SJSA1 (cell line): ENCODE measurements around the gene FBXO31. TPM values are rescaled to one million over a fixed set of nuclear protein-coding genes. Genes with fewer than 3 reads are reported as not detected.

Experiments used
- DNase-seq, 2 experiments: peaks; one replicate each; pipeline ENCODE4 v3.0.0-alpha.2; 2015 to 2020; ENCODE audit warnings: low spot score in 2 of 2, low read depth in 1 of 2
- H3K27ac ChIP-seq: fragments of 250-450 bp; sonication (Bioruptor Pico); 2 replicates; pipeline ENCODE4 v1.5.1; 2020; ENCODE audit warnings: mild to moderate bottlenecking, moderate library complexity
- H3K27me3 ChIP-seq: fragments of 250-450 bp; sonication (Bioruptor Pico); replicated peaks from 2 replicates; pipeline ENCODE4 v1.5.1; 2020; ENCODE audit warnings: mild to moderate bottlenecking, moderate library complexity
- H3K36me3 ChIP-seq: fragments of 250-450 bp; sonication (Bioruptor Pico); 2 replicates; pipeline ENCODE4 v1.5.1; 2020; ENCODE audit warnings: mild to moderate bottlenecking
- H3K4me1 ChIP-seq: fragments of 250-450 bp; sonication (Bioruptor Pico); replicated peaks from 2 replicates; pipeline ENCODE4 v1.6.1; 2021; ENCODE audit warnings: mild to moderate bottlenecking
- H3K4me3 ChIP-seq: fragments of 250-450 bp; sonication (Bioruptor Pico); 2 replicates; pipeline ENCODE4 v1.5.1; 2020; ENCODE audit warnings: mild to moderate bottlenecking
- H3K9me3 ChIP-seq: fragments of 250-450 bp; sonication (Bioruptor Pico); replicated peaks from 2 replicates; pipeline ENCODE4 v1.5.1; 2020; ENCODE audit warnings: mild to moderate bottlenecking
- total RNA-seq: library from RNA; depleted of rRNA; stranded (reverse); fragments of >200 nt; shearing (Covaris generic); gene quantifications from 2 replicates; pipeline ENCODE4 v1.2.3, GENCODE V29; 2014

Gene FBXO31
- total RNA-seq, 1 experiment from 2014 or later, result 26.2 TPM

GRCh38 chr16:87333581-87334331 is 49.8 kb downstream of the FBXO31 start:
- Histone ChIP-seq H3K27ac (no peak overlapping the region), H3K9me3 (no peaks in the 10 kb centered on the region), H3K4me1 (peaks cover 57% of the 10 kb centered on the region), H3K27me3 (no peaks in the 10 kb centered on the region), H3K36me3 (peaks cover 77% of the 10 kb centered on the region), H3K4me3 (no peak overlapping the region)
- DNase-seq, result no peak

DNA sequence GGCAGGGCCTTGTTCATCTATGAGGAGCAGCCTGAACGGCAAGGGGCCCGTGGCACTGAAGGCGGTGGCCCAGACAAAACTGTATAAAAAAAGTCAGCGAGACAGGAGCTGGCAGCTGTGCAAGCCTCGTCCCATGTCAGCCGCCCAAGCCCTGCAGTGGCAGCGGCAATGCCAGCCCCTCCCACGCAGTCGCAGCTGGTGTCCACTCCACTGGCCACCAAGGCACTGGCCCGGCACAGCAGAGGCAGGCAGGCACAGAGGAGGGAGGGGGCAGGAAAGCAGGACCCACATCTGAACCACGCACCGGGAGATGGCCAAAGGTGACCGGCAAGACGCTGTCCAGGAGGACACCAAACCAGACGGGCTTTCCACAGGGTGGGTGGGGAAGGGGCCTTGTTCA is 50.5 kb downstream of the FBXO31 start:
- H3K36me3 ChIP-seq, result peaks cover 80% of the 10 kb centered on the region
- H3K4me3 ChIP-seq, result no peak overlapping the region
- no peak overlapping the region for H3K27ac ChIP-seq
- no peaks in the 10 kb centered on the region for H3K9me3 ChIP-seq
- peaks cover 50% of the 10 kb centered on the region for H3K4me1 ChIP-seq
- DNase-seq, result no peak
- H3K27me3 ChIP-seq, result no peaks in the 10 kb centered on the region

- H3K27me3 ChIP-seq, result no peaks in the 10 kb centered on the region
- no peaks in the 10 kb centered on the region for H3K9me3 ChIP-seq
- H3K4me1 ChIP-seq, result peaks cover 40% of the 10 kb centered on the region
- H3K4me3 ChIP-seq, result no peak overlapping the region
- H3K36me3 ChIP-seq, result peaks cover 89% of the 10 kb centered on the region
- no peak for DNase-seq
- H3K27ac ChIP-seq, result no peak overlapping the region
Measured at GRCh38 chr16:87332150-87332549, 51.4 kb downstream of the FBXO31 start.

GRCh38 chr16:87331241-87331801 is 52.3 kb downstream of the FBXO31 start:
- H3K9me3 ChIP-seq, result no peaks in the 10 kb centered on the region
- no peaks in the 10 kb centered on the region for H3K27me3 ChIP-seq
- no peak overlapping the region for H3K4me3 ChIP-seq
- DNase-seq, result no peak
- no peak overlapping the region for H3K27ac ChIP-seq
- H3K4me1 ChIP-seq, result peaks cover 32% of the 10 kb centered on the region
- peaks cover 91% of the 10 kb centered on the region for H3K36me3 ChIP-seq

- Histone ChIP-seq H3K4me1 (peaks cover 25% of the 10 kb centered on the region), H3K27ac (no peak overlapping the region), H3K9me3 (no peaks in the 10 kb centered on the region), H3K4me3 (no peak overlapping the region), H3K27me3 (no peaks in the 10 kb centered on the region), H3K36me3 (peaks cover 86% of the 10 kb centered on the region)
- no peak for DNase-seq
Measured at GRCh38 chr16:87330646-87331045, 52.9 kb downstream of the FBXO31 start.

DNA sequence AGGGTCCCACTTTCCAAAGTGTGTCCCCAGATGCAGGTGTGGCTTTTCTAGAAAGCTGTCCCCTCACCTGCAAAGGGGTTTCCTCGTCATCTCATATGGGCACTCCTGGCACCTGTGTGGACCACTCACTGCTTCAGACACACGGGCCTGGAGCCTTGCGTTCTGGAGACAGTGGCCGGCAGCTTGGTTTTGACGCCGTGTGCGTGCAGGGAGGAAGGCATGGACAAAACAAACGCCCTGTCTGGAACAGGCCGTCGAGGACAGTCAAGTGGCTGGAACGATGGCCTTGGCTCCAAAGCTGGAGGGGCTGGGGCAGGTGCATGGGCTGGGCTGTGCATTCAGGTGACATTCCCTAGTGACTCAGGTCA is 53.3 kb downstream of the FBXO31 start:
- H3K27me3 ChIP-seq, result no peaks in the 10 kb centered on the region

DNA sequence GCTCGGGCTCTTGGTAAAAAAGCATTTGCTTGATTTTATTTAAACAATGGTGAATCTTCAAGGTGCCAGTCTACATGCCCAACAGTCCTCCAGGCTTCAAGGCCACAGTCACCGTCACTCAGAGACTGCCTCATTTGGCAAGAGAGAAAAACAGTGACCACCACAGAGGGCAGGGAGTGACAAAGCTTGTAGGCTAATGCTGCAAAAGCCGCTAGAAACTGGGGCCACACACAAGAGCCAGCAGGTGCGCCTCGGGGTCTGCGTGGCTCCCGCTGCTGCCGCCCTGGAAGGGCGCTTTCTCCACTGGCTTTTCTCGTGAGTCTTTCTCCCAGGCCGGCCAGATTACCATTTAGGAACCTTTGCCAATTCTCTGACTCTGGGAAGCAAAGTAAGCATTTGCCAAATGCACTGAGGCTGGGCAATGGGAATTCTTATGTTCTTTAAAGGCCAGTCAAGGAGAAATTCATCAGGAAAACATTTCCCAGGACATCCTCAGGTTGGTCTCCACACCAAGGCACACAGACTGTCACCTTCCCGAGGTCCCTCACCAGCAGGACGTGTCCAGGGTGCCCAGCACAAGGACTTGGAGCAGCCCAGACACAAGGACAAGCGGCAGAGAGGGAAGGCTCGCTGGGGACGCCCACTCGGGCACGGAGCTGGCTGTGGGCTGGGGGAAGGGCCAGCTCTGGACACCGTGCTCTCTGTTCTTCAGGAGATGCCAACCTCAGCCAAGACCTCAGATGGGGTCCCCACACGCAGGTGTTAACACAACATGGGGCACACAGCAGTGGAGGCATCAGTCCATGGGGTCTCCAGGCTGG is 53.9 kb downstream of the FBXO31 start:
- Histone ChIP-seq H3K4me1 (peaks cover 20% of the 10 kb centered on the region), H3K27ac (no peak overlapping the region), H3K9me3 (no peaks in the 10 kb centered on the region), H3K4me3 (no peak overlapping the region), H3K27me3 (no peaks in the 10 kb centered on the region), H3K36me3 (peaks cover 84% of the 10 kb centered on the region)
- DNase-seq, result no peak

More for the DNA sequence above, 53.3 kb downstream of the FBXO31 start:
- H3K4me3 ChIP-seq, result no peak overlapping the region
- no peak overlapping the region for H3K27ac ChIP-seq
- peaks cover 86% of the 10 kb centered on the region for H3K36me3 ChIP-seq
- DNase-seq, result no peak
- no peaks in the 10 kb centered on the region for H3K9me3 ChIP-seq
- H3K4me1 ChIP-seq, result peaks cover 21% of the 10 kb centered on the region

- Histone ChIP-seq H3K27me3 (no peaks in the 10 kb centered on the region), H3K4me3 (no peak overlapping the region), H3K27ac (no peak overlapping the region), H3K4me1 (peaks cover 16% of the 10 kb centered on the region), H3K9me3 (no peaks in the 10 kb centered on the region), H3K36me3 (peaks cover 79% of the 10 kb centered on the region)
- DNase-seq, result no peak
Measured at GRCh38 chr16:87328846-87329245, 54.7 kb downstream of the FBXO31 start.

DNA sequence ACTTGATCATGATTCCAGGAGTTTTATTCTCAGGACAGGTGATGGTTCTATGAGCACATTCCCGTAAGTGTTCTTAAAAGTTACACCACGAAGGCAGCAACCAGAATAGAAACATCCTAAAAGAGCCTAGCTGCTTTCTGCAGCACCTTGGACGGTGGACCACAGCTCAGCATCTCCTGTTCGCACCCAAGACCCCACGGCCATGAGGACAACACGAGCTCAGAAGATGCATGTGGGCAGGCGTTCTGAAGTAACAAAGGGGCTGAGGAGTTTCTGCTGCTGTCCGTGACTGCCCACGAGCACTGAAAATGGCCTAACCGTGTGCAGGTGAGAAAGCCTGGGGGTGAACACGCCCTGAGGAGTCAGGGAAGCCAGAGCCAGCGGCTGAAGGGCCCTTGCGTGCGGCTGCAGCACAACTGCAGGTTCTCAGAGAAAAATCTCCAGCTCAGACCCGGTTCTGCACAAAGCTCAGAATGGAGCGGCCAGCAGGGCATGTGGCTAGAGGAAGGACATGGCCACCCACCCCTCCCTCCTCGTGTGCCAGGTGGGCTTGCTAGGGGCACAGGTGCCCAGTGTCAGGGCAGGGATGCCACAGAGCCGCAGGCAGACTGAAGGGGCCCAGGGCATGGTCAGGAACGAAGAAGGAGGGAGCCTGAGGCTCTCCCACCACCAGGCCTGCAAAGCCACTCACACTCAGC is 55.6 kb downstream of the FBXO31 start:
- Histone ChIP-seq H3K4me1 (peaks cover 9% of the 10 kb centered on the region), H3K27me3 (no peaks in the 10 kb centered on the region), H3K4me3 (no peak overlapping the region), H3K27ac (no peak overlapping the region), H3K36me3 (peaks cover 70% of the 10 kb centered on the region), H3K9me3 (no peaks in the 10 kb centered on the region)
- no peak for DNase-seq

- peaks cover 8% of the 10 kb centered on the region for H3K4me1 ChIP-seq
- DNase-seq, result no peak
Measured at GRCh38 chr16:87326151-87326571, 57.4 kb downstream of the FBXO31 start.

GRCh38 chr16:87325423-87325858 is 58.1 kb downstream of the FBXO31 start:
- H3K27ac ChIP-seq, result no peak overlapping the region

More at GRCh38 chr16:87326151-87326571, 57.4 kb downstream of the FBXO31 start:
- H3K9me3 ChIP-seq, result no peaks in the 10 kb centered on the region
- peaks cover 56% of the 10 kb centered on the region for H3K36me3 ChIP-seq
- no peaks in the 10 kb centered on the region for H3K27me3 ChIP-seq
- no peak overlapping the region for H3K4me3 ChIP-seq
- H3K27ac ChIP-seq, result no peak overlapping the region

DNA sequence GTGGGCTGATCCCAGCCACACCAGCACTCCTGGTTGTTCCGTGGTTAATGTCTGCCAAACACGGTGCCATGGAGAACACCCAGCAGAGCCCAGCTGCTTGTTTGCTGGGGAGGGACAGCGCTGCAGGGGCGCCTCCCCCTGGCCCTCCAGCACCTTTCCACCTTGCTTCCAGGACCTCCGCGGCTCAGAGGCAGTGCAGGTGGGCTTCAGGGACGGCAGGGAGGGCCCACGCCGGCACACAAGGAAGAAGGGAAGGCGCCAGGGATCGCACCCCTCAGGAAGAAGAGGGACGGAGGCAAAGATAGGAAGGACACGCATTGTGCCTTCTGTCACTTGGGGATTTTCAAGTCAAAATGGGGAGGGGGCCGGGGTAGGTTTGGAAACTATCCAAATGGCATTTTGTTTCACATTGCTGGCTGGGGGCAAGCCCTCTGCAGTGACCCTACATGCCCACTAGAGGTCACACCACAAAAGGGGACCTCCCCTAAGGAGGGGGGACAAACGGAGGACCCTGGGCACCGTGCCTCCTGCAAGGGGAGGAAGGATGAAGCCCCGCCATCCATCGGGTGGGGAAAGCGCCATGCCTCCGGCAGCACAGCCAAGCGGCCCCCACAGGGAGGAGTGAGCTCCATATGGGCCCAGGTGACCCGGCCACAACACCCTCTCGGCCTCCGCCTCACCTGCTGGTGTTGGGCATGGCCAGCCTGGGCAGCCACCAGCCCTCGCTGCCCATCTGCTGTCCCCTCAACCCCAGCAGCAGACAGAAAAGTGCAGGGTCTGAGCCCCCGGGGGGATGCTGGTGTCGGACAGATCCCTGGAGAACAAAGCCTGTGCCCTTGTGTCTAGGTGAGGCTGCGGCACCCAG is 58.9 kb downstream of the FBXO31 start:
- Histone ChIP-seq H3K36me3 (peaks cover 40% of the 10 kb centered on the region), H3K9me3 (no peaks in the 10 kb centered on the region), H3K4me3 (no peak overlapping the region), H3K4me1 (peaks cover 8% of the 10 kb centered on the region), H3K27ac (no peak overlapping the region), H3K27me3 (no peaks in the 10 kb centered on the region)
- DNase-seq, result peak in 1 of 2 experiments; percentile 40

More at GRCh38 chr16:87325423-87325858, 58.1 kb downstream of the FBXO31 start:
- H3K4me1 ChIP-seq, result peaks cover 8% of the 10 kb centered on the region
- no peaks in the 10 kb centered on the region for H3K9me3 ChIP-seq
- H3K27me3 ChIP-seq, result no peaks in the 10 kb centered on the region
- peaks cover 48% of the 10 kb centered on the region for H3K36me3 ChIP-seq
- DNase-seq, result no peak
- no peak overlapping the region for H3K4me3 ChIP-seq
